IPS-NIHi11 (cell line): ENCODE measurements around the gene WHRN.

Experiments
- DNase-seq: peaks from one replicate; pipeline ENCODE4 v3.0.0; 2012; ENCODE audit warnings: mixed read lengths, low spot score

The WHRN gene

DNA sequence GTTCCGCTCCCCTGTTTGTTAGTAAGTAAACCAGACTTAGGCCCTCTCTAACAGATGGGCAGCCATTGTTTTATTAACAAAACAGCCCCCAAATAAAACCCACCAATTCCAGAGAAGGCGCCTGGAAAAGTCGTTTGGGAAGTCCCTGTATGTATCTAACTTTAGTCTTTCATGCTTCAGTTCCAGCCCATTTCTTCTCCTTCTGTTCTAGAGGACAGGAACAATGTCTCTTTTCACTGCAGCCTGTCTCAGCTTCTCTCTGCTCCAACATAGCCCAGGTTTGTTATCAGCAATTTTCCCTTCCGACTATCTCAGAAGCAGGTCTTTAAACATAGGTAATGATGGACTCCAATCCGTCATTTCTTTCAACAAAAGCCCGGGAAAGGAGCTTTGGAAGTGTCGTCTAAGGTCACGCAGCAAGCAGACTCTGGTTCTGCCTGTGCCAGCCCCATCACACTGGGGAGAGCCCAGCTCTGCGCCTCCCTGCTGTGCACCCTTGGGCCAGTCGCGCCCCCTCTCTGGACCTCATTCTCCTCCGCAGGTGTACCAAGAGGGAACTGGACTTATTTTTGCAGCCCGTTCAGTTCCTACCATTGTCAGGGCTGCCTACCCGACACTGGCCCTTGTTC is 107.9 kb downstream of the WHRN start:
- no peak for DNase-seq

DNA sequence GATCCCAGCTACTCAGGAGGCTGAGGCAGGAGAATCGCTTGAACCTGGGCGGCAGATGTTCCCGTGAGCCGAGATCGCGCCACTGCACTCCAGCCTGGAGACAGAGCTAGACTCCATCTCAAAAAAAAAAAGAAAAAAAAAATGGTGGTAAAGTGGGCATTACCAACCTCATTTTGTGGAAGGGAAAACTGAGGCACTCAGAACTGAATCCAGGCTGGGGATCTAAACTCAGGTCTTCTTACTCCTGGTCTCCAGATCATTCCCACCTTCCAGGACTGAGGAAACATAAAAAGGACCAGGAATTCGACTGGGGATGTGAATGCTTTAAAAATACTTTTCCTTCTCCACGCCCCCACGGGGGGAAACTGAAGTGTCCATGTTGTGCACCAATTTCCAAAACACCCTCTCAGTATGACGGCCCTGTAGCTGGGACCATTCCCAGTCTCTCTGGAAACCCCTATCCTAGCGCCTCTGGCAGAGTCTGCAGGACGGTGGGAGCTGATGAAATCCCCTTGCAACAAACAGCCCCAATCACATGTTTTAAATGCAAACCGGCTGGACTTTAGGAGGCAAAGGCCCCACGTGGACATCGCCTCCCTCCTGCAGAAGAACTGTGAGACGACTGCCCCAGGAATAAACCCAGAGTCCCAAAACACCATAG is 108.6 kb downstream of the WHRN start:
- DNase-seq = no peak

DNA sequence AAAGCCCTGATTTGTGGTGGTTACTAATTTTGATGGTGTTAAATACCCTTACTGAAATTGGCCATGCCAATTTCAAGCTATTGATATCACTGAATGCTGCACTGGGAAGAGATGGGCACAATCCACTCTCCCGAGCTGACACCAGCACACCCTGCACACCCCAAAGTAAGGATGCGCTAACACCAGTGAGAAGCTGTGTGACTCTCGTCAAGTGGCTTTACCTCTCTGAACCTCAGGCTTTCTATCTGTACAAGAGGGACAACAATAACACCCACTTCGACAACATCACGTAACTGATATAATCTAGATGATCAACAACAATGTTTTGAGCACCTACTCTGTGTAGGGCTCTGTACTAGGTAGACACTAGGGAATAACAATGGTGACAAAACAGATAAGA is 109.5 kb downstream of the WHRN start:
- no peak for DNase-seq

DNA sequence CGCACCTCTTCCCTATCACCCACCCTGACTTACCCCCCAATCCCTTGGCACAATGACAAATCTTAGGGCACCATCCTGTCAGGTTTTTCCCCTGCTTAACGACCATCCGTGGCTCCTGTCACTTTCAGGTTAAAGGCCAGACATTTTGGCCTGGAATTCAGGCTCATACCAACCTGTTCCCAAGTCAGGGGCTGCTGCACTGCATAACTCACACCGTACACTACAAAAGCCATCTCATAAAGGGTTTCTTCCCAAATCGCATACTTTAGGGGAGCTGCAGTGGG is 110.0 kb downstream of the WHRN start:
- DNase-seq = no peak

DNA sequence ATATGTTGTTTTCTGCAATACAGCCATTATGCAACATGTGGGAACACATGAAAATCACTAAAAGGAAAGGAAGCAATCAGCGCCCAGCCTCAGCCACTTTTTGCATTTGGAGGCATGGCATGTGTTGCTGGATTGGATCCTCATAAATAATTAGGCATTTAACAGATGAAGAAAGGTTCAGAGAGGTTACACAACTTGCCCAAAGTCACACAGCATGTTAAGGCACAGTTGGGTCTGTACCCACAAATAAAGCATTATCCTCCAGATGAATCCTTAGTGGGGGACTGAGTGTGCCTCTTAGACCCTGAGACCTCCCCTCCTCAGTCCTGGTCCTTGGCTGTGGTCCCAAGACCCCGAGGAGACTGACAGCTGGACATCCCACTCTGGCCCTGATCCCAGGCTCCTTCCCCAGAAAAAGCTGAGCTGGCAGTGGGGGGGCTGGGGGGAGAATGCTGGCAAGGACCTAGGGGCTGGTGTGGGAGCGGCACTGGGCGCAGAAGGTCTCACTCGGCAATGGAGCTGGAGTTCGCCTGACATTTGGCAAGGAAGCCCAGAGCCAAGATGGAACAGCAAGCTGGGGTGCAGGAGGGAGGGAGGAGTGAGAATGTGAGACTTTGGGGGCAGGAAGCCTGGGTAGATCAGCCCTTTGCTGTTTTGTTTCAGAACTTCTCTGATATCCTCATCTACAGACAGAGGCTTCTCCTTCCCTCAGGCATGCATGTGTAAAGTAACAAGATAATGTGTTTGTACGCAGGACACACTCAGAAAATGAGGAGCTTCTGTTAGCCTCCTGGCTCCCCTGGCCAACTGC is 110.5 kb downstream of the WHRN start:
- DNase-seq = no peak

DNA sequence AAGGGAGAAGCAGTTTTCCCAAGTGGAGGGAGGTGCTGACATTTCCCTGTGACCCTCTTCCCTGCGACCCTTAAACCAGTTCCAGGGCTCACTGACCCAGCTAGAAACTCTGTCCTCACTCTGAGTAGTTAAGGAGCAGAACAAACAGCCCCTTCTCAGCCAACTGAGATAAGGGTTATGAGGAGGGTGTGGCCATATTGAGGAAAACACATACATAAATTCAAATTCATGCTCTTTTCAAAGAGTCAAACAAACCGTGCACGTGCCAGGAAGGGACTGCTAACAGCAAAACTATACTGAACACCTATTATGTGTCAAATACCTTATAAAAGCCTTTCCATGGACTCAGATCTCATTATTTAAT is 112.5 kb downstream of the WHRN start:
- DNase-seq = no peak

DNA sequence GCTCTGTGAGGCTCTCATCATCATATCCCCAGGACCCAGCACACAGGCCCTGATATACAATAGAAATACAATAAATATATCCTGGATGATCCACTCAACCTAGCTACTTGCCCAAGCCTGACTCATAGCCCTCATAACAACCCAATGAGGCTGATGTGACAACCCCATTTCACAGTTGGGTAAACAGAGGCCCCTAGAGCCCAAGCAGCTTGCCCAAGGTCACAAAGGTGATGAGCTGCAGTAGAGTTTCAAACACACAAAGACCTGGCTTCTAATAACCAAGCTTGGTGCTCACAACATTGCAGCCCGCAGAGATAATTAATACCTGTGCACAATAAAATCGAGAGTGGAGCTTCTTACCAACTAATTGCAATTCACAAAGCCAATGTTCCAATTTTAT is 114.3 kb downstream of the WHRN start:
- DNase-seq = no peak

DNA sequence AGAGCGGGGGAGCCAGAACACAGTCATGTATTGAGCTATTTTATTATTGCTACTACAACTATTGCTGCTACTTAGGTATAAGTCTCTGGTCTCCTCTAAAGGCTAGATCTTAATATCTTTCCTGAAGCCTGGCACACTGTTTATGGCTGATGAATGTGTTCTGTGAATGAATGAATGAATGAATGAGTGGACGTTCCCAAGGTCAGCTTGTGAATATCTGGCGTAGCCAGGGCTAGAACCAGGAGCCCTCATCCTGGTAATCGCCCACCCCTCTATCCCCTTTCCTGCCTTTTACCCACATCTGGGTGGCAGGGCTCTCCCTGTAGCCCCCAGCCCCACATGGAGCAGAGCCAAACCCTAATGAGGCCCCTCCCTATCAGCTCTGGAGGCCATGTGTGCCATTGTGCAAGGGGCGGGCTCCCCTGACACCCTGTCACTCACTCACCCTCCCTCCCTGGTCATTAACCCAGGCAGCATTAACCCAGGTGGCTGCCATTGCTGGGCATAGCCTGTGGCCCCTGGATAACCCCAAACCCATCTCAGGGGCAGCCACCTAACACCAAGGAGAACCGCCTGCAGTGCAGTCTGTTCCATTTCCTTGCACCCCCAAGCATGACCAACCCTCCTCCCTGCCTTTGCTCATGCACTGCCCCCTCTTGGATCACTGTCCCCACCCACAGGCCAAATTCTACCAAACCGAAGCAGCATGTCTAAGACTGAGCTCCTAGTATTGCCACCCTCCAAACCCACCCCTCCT is 115.5 kb downstream of the WHRN start:
- no peak for DNase-seq

DNA sequence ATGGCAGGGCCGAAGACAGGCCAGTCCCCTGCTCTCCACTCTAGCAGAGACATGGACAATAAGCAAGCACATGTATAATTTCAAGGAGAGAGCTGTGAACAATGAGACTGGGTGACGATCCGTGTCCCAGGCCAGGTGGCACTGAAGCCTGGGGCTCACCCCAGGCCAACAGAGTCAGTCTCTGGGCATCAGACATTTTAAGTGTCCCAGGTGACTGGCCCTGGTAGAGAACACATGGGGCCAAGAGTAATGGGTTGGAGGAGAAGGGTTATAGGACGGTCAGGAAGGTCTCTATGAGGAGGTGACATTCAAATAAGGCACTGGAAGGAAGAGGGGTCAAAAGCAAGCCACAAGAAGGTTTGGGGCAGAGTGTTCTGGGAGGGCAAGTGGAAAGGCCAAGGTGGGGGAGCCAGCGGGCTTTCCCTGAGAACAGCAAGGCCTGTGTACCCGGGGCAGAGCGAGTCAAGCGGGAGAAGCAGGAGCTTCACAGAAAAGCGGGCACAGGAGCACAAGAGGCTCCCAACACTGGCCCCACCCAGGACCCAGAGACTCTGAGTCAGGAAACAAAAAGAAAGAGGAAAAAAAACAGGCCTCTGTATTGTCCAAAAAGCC is 116.4 kb downstream of the WHRN start:
- DNase-seq = no peak

DNA sequence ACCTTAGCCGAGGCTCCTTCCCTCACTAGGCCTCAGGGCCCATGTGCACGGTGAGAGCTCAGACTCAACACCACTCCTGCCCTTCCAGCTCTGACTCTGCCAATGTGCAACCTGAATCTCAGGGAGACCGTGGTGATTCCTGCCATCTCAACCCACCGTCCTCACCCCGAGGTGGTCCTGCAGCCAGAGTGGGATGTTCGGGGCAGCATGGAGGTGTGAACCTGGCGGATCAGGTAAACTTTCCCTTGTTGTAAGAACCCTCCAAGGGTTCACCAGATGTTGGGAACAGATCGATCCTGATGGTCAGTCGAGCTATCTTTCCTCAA is 117.0 kb downstream of the WHRN start:
- no peak for DNase-seq

DNA sequence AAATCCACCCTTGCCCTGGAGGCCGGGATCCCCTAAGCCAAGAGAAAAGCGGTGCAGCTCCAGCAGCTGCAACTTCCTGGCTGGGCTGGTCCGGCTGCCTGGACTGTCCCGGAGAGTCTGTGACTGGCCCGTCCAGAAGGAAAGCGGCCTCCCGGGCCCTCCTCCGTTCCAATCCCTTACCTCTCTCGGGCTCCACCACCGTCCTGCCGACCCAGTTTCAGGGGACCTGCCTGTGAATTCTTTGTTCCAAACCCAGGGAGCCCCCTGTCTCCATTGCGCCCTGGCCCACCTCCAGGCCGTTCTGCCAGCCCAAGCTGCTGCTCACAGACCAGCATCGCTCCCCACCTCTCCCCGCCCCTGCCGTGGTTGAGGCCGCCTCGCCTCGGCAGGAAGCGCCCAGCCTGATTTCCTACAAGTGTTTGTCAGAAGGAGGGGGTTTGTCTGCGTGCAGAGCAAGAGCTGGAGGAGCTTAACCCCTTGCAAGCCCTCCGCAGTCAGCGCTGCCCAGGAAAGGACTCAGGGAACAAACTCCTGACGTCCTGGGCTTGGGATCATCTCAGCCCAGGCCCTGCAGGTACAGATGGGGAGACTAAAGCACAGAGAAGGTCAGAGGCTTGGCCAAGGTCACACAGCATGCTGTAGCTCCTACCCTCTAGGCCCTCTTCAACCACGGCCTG is 117.5 kb downstream of the WHRN start, which contains the start of gene AKNA:
Gene AKNA, minus strand, starts transcription at position 303 of the 677 bp plus-strand sequence. CDS start 6,649 bp downstream, outside the sequence.
- DNase-seq = peak; percentile 67

DNA sequence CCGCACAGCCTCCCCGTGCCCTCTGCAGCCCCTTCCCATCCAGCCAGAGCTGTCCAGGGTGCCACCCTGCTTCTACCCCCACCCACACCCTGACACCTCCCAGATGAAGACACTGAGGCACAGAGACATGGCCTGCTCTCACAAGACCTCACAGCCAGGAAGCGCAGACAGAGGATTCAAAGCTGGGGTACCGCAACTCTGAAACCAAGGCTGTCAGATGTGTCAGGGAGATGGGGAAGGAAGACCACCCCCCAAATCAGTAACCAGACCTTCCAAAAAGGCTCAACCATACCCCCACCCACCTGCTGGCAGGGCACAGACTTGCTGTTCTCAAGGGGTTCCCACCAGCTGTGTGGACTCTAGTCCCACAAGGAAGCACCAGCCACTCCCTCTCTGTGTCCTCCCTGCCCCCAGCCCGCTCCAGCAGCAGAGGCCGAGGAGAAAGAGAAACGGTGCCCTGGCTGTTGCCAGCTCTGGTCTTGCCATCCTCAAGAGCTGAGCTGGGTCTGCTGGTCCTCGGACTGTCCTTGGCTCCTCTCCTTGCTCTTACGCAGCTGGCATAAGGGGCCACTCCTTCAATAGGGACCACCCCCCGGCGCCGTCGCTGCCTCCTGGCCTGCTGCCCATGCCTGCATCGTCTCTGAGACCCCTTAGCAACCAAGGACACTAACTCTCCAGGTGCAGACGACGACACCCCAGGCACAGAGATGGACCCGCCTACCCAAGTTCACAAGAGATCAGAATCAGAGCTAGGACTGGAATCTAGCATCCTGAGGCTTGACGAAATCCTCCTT is 118.2 kb downstream of the WHRN start:
- no peak for DNase-seq

DNA sequence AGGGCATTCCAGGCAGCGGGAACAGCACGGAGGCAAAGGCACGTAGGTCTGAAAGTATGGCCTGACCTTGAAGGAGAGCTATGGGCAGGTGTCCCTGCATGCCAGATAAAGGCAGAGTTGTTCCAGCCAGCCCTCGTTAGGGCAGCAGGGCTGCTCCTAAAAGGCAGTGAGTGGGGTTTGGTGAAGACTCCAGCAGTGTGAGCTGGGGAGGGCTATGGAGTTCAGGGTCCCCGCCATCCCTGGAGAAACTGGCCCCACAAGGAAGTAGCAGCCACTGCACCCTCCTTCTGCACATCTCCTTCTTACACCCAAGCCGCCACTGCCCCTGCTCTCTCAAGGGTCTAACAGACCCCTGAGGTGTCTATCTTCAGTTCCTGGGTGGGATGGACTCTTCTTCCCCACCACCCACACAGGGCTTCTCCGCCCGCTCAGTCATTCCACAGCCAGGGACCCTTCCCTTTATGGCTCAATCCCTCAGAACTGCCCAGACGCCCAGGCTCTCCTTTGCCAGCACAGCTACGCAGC is 118.8 kb downstream of the WHRN start:
- DNase-seq = no peak

DNA sequence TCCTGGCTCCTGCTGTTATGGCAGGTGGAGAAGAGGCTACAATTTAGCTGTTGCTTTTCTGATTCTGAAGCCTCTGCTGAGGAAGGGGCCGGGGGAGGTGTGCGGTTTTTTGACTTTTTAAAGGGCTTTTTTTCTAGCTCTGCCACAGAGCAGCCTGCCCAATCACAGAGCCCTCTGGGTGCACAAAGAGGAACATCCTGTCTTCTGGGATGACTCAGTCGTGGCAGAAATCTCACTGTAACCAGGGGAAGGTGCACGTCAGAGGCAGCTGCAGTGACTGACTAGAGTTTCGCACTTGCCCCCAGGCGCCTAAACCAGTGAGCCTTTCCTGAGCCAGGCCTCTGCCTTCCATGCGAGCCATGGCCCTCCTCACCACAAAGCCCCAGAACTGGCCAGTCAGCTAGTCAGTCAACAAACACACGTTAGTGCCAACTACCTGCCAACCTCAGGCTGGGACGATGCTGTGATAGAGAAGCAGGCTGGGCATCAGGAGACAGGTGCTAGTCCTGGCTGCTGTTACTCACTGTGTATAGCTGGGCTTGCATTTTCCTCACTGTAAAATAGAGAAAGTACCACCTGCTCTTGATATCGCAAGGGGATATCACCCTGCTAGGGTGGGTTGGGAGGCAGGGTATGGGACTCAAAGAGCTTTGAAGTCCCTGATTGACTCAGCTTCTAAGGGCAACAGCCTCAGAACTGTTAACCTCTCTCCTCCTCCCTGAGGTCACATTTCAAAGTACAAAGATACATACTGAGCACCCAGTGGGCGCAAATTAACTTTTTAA is 119.7 kb downstream of the WHRN start:
- DNase-seq = no peak

DNA sequence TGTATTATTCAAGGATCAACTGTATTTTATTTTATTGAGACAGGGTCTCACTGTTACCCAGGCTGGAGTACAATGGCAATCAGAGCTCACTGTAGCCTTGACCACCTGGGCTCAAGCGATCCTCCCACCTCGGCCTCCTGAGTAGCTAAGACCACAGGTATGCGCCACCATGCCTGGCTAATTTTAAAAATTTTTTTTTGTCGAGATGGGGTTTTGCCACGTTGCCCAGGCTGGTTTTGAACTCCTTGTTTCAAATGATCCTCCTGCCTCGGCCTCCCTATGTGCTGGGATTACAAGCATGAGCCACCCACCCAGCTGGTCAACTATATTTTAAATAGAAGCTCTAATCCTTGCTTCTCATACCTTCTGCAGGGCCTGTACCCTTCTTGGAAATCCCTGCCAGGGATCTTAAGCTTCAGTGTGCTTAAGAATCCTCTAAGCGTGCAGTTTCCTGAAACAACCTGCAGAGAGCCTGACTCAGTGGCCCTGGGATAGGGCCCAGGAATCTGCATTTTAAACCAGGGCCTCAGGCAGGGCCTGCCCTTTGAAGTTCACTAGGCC is 120.4 kb downstream of the WHRN start:
- no peak for DNase-seq

DNA sequence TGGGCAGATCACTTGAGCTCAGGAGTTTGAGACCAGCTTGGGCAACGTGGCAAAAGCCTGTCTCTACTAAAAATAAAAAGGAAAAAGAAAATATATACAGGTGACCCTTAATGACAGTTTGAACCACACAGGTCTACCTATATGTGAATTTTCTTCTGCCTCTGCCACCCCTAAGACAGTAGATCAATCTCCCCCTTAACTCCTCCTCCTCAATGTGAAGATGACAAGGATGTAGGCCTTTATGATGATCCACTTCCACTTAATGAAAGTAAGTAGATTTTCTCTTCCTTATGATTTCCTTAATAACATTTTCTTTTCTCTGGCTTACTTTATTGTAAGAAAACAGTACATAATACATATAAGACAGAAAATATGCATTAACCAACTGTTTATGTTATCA is 120.9 kb downstream of the WHRN start:
- DNase-seq = no peak

DNA sequence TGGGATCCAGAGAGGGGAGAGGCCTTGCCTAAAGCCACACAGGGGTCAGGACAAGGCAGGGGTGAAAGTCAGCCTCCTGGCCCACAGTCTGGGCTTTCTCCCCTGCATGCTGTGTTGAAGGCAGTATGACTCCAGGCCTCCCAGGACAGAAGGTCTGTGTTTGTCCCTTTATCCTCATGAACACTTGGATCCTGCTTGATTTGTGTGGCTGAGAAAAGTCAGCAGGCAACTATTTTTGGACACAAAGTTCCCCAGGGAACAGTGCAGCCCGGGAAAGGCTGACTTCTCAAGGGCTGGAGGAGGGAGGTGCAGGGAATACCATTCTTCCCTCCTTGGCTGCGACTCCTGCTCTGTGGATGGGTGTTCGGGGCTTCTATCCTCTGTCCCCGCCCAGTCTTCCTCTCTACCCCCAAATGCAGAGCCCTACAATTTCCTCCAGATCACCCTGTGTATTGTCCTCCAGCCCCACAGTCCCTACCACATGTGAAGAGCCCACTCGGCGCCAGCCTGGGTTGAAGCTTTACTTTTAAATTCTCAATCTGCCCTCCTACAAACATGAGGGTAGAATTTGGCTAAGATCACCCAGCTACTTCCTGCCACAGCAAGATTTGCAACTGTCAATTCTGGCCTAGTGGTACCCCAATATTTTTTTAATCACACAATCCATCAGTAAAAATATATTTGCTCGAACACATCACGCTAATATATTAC is 121.6 kb downstream of the WHRN start:
- DNase-seq = no peak

DNA sequence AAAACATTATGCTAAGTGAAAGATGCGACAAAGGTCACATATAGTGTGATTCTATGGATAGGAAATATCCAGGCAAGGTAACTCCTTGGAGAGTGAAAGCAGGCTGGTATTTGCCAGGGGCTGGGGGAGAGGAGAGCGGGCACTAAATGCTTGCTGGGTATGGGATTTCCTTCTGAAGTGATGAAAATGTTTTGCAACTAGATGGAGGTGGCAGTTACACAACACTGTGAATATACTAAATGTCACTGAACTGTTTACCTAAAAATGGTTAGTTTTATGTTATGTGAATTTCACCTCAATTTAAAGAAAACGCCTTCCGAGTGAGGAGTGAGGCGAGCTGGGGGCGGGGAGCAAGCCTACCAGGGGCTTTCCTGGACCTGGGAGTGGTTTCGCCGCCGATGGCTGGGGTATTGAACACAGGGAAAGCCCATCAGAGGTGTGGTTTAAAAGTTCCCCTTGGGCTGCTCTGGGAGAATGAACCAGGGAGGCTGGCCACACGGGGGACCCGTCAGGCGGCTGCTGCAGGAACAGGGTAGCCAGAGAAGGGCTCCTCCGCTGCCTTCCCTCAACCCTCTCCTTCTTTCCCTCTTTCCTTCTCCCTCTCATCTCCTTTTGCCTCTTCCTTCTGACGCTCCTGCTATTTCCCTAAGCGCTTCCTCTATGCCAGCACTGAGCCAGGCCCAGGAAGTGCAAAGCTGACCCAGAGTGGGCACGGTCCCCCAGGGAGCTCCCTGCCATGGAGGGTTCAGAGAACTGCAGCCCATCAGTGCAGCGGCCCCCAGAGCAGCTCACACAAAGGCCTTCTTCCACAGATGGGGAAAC is 122.4 kb downstream of the WHRN start:
- DNase-seq = no peak
